Cortex of kidney (tissue), 1 donor: ENCODE results near the gene ZNF777.
"Not testable (repeated sequence)": the region's sequence is repeated elsewhere in the genome, so short reads cannot be mapped to it uniquely, and the experiment has no call there.

Experiments
- DNase-seq: peaks from one replicate; lab custom pipeline; 2025; lab: John Stamatoyannopoulos, UW

ZNF777 gene

DNA sequence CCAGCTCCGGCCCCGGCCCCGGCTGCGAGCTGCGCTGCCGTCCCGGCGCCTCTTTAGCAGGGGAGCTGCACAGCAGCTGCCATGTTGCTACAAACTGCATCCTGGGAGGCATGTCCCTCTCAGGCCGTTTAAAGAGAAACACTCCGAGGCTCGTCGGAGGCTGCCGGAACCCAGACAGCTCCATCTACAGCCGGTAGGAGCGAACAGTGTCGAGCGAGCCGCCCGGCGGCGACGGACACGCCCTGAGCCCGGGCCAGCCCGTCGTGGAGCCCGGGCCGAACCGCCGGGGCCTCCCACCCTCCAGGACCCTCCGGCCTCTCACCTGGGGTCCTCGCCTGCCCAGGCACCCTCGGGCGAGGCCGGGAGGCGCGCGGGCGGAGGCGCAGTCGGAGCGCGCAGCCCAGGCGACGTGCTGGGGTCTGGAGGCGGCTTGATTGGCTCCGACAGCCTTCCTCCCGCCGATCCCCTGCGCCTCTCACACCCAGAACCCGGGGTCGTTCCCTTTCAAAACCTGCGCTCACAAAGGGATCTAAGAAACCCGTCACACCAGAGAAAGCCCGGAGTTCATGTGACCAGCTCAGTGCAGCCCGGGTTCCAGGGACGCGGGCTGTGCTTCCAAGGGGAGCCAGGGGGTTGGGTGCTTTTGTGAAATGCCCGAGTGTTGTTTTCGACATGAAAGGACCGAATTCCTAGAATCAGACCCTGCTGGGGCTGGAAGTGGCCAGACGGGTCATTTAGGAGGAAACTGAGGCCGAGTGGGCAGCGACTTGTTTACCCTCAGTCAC lies at the start of gene ZNF777:
Gene ZNF777, minus strand, starts transcription at position 570 of the 785 bp plus-strand sequence. CDS start 5,040 bp downstream, outside the sequence.
- no peak for DNase-seq

DNA sequence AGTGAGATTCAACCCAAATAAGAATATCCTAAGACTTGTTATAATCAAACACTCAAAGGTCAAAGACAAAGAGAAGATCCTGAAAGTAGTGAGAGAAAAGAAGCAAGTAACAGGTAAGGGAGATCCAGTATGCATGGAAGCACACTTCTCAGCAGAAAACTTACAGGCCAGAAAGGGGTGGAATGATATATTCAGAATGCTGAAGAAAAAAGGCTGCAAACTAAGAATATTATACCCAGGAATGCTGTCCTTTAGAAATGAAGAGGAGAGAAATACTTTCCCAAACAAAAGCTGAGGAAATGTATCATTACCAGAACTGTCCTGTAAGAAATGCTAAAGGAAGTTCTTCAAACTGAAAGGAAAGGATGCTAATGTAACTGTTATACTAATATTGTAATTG lies 49.4 kb upstream of the ZNF777 start:
- DNase-seq: no peak

DNA sequence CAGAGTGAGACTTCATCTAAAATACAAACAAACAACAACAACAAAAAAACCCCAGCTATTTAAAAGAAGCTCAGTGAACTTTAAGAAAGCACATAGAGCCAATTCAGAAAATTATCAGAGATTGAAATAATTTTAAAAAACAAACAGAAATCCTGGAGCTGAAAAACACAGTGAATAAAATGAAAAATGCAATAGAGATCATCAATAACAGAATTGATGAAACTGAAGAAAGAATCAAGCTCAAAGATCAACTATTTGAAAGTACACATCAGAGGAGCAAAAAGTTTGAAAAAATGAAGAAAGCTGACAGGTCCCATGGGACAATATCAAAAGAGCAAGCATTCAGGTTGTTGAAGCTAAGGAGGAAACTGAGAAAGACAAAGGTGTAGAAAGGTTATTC lies 48.9 kb upstream of the ZNF777 start:
- DNase-seq: no peak

DNA sequence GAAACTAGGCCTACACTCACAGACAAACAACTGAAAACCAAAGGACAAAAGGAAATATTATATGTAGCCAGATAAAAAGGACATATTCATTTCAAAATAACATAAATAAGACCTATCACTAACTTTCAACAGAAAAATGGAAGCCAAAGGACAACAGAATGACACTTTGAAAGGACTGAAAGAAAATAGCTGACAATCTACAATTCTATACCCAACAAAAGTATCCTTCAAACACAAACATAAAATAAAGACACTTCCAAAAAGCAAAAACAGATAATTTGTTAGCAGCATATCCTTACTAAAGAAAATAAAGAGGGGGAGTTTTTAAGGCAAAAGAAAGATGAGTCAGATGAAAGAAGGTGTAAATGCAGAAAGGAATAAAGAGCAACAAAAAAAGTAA lies 44.7 kb upstream of the ZNF777 start:
- DNase-seq: no peak

DNA sequence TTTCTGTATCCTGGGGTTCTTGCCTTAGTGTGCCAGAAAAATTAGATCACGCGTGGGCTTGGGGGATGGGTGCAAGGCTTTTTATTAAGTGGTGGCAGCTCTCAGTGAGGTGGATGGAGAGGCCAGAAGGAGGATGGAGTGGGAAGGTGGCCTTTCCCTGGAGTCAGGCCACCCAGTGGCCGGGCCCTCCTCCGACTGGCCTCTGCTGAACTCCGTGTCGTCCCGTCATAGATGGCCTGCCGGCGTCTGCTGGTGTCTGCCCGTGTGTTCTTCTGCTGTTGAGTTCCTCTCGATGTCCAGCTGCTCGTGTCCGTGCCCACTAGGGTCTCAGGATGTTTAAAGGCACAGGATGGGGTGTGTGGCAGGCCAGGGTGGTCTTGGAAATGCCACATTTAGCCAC lies 40.8 kb upstream of the ZNF777 start:
- no peak for DNase-seq

DNA sequence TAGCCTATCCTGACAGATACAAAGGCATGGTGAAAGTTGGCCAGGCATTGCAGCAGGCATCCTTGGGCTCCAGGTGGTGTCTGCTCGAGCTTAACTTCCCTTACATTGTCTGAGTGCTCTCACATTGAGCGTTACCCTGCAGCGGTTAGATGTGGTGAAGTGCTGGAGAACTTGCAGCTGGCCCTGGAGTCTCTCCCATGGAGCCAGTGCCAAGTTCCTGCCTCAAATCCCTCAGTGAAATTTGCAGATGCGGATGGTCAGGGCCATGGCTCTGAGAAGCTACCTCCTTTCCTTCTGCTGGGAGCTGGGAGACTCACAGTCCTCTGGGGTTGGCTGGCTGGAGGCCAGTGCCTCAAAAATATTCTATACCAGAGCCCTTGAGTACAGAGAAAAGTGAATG lies 40.0 kb upstream of the ZNF777 start:
- no peak for DNase-seq

DNA sequence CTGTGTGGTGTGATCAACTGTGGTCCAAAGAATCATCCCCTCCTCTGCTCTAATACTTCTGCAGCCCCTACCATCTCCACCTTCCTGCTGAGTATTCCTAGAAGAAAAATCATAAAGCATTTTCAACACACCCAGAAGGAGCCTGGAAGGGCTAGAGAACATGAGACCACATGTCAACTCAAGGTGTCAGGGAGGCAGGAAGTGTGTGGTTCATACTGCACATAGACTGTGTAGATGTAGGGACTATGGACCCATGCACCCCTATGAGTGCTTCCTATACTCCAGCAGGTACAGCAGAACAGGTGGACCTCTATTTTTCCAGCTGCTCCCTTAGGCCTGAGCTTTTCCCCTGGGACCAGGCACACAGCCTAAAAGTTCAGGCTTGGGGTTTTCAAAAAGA lies 39.3 kb upstream of the ZNF777 start:
- no peak for DNase-seq

DNA sequence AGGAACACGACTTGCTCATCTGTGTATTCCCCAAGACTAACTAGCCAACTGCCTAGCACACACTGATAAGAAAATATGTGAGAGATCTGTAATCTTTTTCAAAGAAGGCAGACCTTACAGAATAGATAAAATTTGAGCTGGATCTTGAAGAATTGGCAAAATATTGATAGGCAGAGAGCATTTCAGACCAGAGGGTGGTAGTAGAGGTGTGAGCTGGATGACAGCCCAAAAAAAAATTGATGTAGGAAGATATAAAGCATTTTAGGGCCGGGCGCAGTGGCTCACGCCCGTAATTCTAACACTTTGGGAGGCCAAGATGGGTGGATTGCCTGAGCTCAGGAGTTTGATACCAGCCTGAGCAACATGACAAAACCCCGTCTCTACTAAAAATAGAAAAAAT lies 37.9 kb upstream of the ZNF777 start:
- DNase-seq: no peak

DNA sequence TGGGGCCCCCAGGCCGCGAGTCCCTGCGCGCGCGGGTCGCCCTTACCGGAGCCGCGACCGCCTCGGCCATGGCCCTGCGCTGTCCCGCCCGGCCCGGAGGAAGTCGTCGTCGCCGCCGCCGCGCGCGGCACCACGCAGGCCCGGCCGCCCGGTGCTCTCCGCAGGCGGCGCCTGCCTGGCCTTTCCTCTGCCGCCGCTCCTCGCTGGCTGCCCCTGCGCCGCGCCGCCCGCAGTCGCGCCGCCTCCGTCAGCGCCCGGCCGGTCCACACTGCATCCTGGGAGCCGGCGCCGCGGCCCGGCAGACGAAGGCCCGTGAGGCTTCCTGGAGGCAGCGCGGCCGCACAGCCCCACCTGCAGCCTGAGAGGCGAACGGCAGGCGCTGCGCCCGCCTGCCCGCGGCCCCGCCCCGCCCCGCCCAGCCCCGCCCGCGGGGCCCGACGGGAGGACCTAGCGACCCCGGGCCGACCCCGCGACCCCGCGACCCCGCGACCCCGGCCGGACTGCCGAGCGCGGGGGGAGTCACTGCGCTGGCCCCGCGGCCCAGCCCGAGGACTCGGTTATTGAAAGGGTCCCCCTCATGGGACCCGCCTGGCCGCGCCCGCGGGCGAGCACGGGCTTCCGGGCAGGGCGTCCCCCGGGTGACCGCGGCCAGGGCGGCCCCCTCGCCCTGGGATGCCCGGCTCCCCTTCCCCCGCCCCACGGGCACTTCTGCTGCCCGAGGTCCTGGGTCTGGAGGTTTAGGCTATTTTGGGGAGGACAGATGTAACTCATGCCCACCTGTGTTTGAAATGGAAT lies 36.8 kb upstream of the ZNF777 start, which contains the start of gene ZNF746:
Gene ZNF746, minus strand, starts transcription at position 343 of the 795 bp plus-strand sequence. Its CDS starts 273 bp downstream, at position 70.
- DNase-seq: no peak

DNA sequence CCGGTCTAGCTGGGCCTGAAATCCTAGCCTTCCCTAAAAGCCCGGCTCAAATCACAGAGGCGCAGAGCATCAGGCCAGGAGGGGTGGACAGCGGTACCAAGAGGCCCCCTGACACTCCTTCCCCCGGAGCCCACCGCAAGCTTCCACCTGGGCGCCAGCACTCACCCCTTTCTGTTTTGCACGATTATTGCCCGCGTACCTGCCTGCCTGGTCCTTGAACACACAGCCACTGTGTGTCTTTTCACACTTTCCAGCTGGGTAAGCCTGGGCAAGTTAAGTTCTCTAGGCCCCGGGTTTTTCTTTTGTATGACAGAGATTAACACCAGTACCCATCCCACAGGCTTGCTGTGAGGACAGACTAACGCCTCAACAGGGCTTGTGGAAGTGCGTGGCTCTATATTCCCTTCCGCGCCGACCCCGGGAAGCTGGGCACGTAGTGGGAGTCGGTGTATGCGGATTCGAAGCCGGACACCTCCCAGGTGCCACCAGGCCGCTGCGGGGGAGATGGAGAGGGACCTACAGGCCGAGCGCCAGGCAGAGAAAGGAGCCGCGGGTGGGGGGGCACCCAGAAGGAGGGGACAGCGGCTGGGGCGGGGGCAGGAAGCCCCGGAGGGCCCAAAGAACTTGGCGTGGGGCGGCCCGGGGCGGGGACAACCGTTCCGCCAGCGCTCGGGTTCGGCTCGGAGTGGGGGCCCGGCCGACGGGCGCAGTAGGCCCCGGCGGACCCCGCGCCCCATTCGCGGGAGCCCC lies 36.0 kb upstream of the ZNF777 start:
- DNase-seq: no peak

DNA sequence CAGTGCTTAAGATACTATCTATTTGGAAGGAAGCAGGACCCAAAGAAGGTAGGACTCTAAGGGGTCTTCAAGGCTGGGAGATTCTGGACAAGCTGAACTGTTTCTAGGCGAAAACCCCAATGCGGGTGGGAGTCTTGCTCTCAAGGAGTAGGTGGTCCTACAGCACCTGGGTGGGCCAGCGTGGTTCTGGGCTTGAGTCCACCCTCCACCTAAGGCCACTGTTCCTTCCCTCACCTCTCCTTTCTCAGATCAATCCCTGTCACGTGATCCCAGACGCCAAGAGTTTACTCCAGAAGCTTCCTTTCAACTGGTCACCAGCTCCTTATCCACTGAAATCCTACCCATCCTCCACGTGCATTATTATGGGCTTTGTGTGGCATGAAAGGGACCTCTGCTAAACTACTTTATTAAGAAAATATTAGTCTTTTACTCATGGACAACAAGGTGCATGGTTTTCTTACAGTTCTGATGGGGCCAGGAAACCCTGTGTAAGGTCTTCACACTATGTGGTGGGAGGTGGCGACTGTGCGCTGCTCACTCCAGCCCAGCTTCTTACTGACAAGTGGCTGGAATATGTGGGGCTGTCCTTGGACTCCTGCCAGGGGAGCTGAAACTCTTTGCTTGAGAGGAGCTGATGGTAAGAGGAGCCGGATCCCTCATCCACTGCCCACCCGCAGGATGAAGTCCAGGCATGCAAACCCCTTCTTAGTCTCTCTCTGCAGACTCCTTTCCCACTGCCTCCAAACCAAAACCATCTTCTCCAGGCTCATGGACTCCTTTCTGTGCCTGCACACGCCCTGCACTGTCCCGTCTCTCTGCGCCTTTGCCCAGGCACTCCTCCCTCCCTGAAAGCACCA lies 35.2 kb upstream of the ZNF777 start:
- no peak for DNase-seq

DNA sequence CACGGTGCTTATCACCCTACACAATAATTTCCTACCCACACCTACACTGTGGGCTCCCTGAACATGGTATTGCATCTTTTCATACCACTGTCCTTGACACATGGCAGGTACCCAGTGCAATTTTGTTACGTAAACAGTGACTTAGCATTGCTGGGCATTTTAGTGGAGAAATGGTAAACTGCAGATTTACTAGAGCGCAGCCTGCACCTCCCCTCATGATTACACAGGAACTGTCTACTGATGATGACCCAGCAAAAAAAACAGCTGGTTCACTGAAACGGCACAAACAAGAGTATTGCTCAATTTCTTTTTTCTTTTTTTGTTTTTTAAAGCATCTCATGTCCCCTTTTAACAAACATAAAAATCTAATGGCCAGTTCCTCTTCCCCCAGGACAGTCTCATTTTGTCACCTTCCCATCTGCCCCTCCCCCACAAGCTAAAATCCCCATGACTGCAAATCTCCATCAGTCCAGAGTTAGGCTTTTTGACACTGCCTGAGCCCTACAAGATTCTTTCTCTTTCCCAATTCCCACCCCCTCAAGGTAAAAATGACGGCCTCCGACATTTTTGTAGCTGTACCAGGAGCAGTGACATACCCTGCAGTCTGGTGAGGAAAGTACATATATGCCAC lies 34.0 kb upstream of the ZNF777 start:
- no peak for DNase-seq

DNA sequence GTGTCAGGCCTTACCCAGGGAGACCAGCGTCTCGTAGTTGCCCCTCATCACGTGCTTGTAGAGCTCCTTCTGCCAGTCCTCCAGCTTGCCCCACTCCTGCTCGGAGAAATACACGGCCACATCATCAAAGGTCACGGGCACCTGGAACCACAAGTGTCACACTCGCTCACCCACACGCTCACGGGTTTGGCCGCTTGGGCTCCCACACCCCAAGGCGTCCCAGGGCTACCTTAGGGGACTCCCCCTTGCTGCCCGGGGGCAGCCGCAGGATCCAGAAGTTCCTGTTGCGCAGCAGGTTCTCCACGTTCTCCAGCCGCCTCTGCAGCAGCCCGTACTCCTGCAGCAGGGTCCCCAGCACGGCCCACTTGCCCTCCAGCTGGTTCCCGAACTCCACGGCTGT lies 33.1 kb upstream of the ZNF777 start:
- not testable (repeated sequence) for DNase-seq

DNA sequence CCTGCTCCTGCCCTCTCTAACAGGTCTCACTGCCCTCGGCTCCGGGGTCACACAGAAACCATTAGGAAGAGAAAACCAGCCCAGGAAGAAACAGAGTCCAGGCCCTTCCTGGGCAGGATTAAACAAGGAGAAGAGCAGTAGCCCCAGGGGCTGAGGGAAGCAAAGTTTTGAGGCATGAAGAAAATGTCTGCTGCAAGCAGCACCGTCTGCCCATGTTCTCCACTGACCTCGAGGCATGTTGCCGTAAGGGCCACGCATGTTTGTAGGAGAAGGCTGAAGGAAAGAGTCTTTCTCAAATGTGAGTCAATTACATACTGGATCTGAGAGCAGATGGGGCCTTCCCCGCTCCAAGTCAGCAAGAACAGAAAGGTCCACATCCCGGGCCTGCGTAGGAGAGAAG lies 32.5 kb upstream of the ZNF777 start:
- DNase-seq: no peak

DNA sequence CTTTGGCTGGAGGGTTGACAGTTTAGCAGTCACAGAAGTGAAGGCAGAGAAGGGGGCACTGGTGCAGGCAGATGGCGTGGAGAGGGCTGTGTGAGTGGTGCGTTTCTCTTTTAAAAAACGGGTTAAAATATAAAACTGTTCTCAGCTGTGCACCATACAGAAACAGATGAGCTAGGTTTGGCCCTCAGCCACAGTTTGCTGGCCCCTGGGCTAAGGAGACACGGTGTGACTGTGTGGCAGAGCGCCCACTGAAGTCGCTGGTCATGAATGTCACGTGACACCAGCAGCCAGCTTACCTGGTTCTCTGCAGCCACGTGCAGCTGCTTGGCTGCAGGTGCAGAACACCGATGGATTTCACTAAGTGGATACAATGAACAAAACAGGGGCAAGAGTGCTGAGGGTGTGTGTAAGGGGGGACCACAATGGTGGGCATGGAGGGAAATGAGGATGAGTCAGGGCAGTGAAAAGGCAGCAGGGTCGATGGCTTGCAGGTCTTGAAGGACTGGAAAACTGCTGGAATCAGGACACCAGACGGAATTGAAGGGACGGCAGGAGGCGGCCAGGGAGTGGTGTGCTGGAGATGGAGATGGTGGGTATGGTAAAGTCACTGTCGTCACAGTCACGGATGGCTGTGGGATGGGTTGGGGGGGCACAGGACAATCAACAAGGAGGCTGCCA lies 29.4 kb upstream of the ZNF777 start:
- no peak for DNase-seq

DNA sequence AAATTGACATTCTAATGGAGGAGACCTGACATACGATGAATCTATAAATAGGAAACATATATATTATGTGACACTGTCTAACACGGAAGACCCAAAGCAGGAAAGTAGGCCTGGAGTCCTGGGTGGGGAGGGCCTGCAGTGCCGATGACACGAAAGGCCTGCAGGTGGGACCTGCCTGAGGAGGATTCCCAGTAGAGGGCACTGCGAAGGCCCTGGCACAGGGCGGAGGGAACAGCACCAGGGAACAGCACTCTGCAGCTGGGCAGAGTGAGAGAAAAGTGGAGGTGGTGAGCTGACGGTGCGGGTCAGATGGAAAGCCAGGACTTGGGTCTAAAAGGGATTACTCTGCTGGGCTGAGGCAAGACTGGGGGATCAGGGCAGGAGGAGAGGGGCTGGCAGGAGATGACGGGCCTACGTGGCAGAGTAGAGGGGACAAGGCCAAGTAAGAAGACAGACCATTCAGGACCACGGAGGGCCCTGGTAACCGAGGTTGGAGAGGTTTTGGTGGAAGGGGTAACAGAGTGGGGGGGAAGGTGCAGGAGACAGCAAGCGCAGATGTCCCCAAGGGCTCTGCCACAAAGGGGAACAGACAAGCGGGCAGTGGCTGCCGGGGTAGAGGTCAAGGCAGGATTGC lies 28.6 kb upstream of the ZNF777 start:
- DNase-seq: no peak

DNA sequence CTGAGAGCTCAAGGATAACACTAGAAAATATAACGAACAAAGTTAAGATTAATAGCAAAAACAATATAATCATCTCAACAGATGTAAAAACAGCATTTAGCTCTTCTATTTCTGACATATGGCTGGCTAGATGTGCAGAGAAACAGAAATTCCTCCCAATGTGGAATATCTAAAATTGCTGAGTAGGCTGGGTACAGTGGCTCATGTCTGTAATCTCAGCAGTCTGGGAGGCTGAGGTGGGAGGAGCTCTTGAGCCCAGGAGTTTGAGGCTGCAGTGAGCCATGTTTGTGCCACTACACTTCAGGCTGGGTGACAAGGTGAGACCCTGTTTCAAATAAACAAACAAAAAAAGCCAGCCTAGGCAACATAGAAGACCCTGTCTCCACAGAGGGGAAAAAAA lies 18.7 kb upstream of the ZNF777 start:
- DNase-seq: no peak

DNA sequence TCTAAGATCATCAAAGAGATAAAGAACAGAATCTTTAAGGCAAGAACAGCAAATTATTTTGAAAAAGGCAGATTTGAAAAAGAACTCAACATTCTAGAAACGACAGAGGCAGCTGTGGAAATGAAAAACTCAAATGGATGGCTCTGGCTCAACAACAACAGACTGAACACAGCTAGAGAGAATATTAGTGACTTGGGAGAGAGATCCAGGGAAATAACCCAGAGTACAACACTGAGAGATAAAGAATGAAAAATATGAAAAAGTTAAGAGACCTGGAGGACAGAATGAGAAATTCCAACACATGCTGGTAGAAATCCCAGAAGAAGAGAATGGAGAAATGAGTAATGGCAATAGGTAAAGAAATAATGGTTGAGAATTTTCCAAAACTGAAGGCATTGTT lies 17.9 kb upstream of the ZNF777 start:
- DNase-seq: no peak

DNA sequence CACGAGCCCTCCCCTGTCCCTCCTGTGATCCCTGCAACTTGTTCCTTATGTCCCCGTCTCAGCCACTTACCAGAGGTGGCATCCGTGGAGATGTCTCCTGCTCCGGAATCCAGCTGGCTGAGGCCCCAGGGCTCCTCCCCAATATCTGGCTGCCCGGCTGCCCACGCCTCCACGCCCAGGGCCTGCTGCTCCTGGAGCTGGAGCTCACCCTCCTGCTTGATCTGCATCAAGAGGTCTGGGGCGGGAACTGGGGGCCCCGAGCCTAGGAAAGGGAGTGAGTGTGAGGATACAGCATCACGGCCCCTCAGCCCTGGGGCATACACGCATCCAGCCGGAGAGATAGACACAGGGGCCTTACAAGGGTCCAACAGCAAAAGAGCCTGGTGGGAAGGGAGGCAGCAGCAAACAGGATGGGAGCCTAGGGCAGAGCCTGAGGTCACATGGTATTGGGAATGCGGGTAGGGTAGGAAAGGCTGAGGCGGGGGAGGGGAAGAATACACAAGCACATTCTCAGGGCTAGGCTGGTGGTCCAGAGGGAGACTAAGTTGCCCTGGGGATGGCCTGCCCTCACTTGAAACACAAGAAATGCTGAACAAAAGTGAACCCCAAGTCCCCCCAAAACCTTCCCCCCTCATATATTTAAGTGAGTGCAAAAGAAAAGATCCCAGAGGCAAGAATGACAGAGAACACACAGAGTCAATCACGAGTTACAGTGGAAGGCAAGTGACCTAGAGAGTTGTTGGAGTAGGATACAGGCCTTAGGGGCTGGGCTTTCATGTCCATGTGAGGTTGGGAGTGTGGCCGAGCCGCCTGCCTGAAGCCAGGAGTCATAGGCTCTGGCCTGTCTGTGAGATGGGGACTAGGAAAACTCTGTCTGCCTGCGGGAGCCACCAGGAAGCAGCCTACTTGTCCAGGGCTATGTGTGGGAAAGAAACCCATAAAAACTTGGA lies 16.9 kb upstream of the ZNF777 start:
- DNase-seq: no peak
